GM18861 (cell line): Measurements from ENCODE around the gene SLC22A3.

ENCODE experiments used
- ATAC-seq: cut with Tn5 transposase; IDR thresholded peaks from one replicate; pipeline ENCODE4 v1.9.1; 2021; ENCODE audit not compliant: unreplicated experiment

The SLC22A3 gene

GRCh38 chr6:160408528-160408927 lies 60.4 kb downstream of the SLC22A3 start:
- ATAC-seq: no peak

- no peak for ATAC-seq
Observed at GRCh38 chr6:160412993-160413392, 64.8 kb downstream of the SLC22A3 start.

GRCh38 chr6:160417146-160417545 lies 69.0 kb downstream of the SLC22A3 start:
- no peak for ATAC-seq

GRCh38 chr6:160417550-160417949 lies 69.4 kb downstream of the SLC22A3 start:
- ATAC-seq: no peak

GRCh38 chr6:160418370-160418769 lies 70.2 kb downstream of the SLC22A3 start:
- no peak for ATAC-seq

GRCh38 chr6:160419488-160419887 lies 71.3 kb downstream of the SLC22A3 start:
- ATAC-seq: no peak

GRCh38 chr6:160420253-160420968 lies 72.2 kb downstream of the SLC22A3 start:
- no peak for ATAC-seq

GRCh38 chr6:160420969-160421556 lies 72.9 kb downstream of the SLC22A3 start:
- ATAC-seq: no peak

GRCh38 chr6:160421854-160422253 lies 73.7 kb downstream of the SLC22A3 start:
- ATAC-seq: no peak

- no peak for ATAC-seq
Observed at GRCh38 chr6:160424256-160424655, 76.1 kb downstream of the SLC22A3 start.

GRCh38 chr6:160426136-160426535 lies 78.0 kb downstream of the SLC22A3 start:
- ATAC-seq: no peak

- ATAC-seq: no peak
Observed at GRCh38 chr6:160427312-160428068, 79.3 kb downstream of the SLC22A3 start.

GRCh38 chr6:160428069-160428430 lies 79.9 kb downstream of the SLC22A3 start:
- no peak for ATAC-seq

GRCh38 chr6:160428818-160429619 lies 80.8 kb downstream of the SLC22A3 start:
- no peak for ATAC-seq

GRCh38 chr6:160429620-160429895 lies 81.4 kb downstream of the SLC22A3 start:
- ATAC-seq: no peak

GRCh38 chr6:160430203-160430602 lies 82.0 kb downstream of the SLC22A3 start:
- no peak for ATAC-seq

- no peak for ATAC-seq
Observed at GRCh38 chr6:160430751-160431150, 82.6 kb downstream of the SLC22A3 start.

GRCh38 chr6:160431226-160431625 lies 83.0 kb downstream of the SLC22A3 start:
- no peak for ATAC-seq

- no peak for ATAC-seq
Observed at GRCh38 chr6:160431791-160432404, 83.7 kb downstream of the SLC22A3 start.

- no peak for ATAC-seq
Observed at GRCh38 chr6:160435935-160436334, 87.8 kb downstream of the SLC22A3 start.

GRCh38 chr6:160437154-160437553 lies 89.0 kb downstream of the SLC22A3 start:
- no peak for ATAC-seq
